SH-SY5Y (cell line): ENCODE results near the gene GABRE.

Experiments
- GATA2 ChIP-seq: IDR thresholded peaks from 2 replicates; pipeline ENCODE4 v1.6.1; 2011; ENCODE audit warnings: mild to moderate bottlenecking, low read depth, low read length
- GATA3 ChIP-seq: IDR thresholded peaks from 2 replicates; pipeline ENCODE4 v1.6.1; 2011; ENCODE audit warnings: low read depth, mild to moderate bottlenecking, low read length, moderate library complexity

DNA sequence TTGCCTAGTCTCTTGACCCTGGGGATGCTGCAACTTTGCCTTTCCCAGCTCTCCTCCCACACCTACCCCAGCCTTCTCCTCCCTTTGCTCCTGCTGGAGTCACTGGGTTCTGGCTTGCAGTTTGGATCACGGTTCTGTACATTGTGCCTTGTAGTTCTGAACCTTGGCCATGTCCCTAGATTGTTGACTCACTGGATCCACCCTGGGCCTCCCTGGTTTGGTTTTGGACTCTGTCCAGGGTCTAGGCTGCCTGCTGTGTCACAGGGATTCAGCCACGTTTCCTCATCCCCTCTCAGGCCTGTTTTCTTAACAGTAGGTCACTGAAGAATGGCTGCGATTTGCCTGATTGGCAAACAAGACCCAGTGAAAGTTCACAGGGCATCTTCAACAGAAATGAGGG lies 11.5 kb upstream of the GABRE start:
- TF ChIP-seq GATA3: no peak
- TF ChIP-seq GATA2: no peak
